Thymus (tissue), 11 donors: Measurements from ENCODE around the gene C3orf85. TPM values are rescaled to one million over a fixed set of nuclear protein-coding genes. Genes with fewer than 3 reads are reported as not detected.
"Not testable (repeated sequence)": the region's sequence is repeated elsewhere in the genome, so short reads cannot be mapped to it uniquely, and the experiment has no call there.

ENCODE experiments used
- DNase-seq, 9 donors: peaks; one replicate each; pipeline ENCODE4 v3.0.0-alpha.2; 2013; ENCODE audit warnings: low spot score in 9 of 9, low read depth in 6 of 9, missing footprints in 1 of 9
- H3K27ac ChIP-seq, 2 donors: one replicate each; pipeline ENCODE4 v1.5.1; 2013; ENCODE audit warnings: control low read depth in 1 of 2, low read depth in 1 of 2, low read length in 1 of 2, mild to moderate bottlenecking in 1 of 2, moderate library complexity in 1 of 2
- H3K27me3 ChIP-seq, 2 donors: one replicate each; pipeline ENCODE4 v1.5.1; 2013; ENCODE audit warnings: low read length in 1 of 2; ENCODE audit not compliant: control insufficient read depth in 2 of 2, insufficient read depth in 1 of 2
- H3K36me3 ChIP-seq, 2 donors: one replicate each; pipeline ENCODE4 v1.5.1; 2013; ENCODE audit warnings: low read length in 1 of 2, mild to moderate bottlenecking in 1 of 2, moderate library complexity in 1 of 2; ENCODE audit not compliant: control insufficient read depth in 2 of 2, insufficient read depth in 2 of 2
- H3K4me1 ChIP-seq, 2 donors: one replicate each; pipeline ENCODE4 v1.5.1; 2013; ENCODE audit warnings: low read length in 2 of 2; ENCODE audit not compliant: control insufficient read depth in 2 of 2, insufficient read depth in 2 of 2
- H3K4me3 ChIP-seq, 2 donors: one replicate each; pipeline ENCODE4 v1.5.1; 2013; ENCODE audit warnings: low read length in 2 of 2, control low read depth in 1 of 2, mild to moderate bottlenecking in 1 of 2
- H3K9me3 ChIP-seq, 2 donors: one replicate each; pipeline ENCODE4 v1.5.1; 2013; ENCODE audit warnings: low read length in 1 of 2, mild to moderate bottlenecking in 1 of 2; ENCODE audit not compliant: control insufficient read depth in 2 of 2, insufficient read depth in 1 of 2
- WGBS: extraction: QIAGEN DNeasy Blood & Tissue Kit; methylation state at CpG from one replicate; pipeline ENCODE4 v1.1.7; 2013; 5-methylcytosine and 5-hydroxymethylcytosine counted together
- polyA plus RNA-seq: library from polyadenylated mRNA; stranded (reverse); fragments of 200-250 nt; gene quantifications from one replicate; pipeline ENCODE4 v1.2.3, GENCODE V29; 2013
- total RNA-seq: library from RNA; stranded (reverse); fragments of 120-200 nt; gene quantifications from one replicate; pipeline ENCODE4 v1.2.4, GENCODE V29; 2013
- donor health status: healthy.

C3orf85 gene
- total and polyA plus RNA-seq, 2 donors = 0.32 TPM; not detected in 1

DNA sequence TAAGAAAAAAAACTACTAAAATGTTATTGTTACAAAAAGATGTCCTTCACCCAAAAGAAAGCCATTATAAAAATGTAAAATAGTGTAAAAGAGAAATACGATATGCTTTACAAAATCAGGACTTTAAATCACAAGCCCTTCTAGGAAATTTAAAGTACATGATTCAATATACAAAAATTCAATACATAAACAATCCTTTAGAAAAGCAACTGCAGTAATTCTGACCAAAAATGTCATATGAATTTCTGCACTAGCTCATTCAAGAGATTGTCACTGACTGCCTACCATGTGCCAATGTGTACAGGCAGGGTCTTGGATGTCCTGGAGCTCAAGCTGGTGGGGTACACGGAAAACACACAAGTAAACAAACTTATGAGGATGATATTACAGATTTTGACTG, 21.1 kb upstream of the C3orf85 start:
- no peak for DNase-seq

DNA sequence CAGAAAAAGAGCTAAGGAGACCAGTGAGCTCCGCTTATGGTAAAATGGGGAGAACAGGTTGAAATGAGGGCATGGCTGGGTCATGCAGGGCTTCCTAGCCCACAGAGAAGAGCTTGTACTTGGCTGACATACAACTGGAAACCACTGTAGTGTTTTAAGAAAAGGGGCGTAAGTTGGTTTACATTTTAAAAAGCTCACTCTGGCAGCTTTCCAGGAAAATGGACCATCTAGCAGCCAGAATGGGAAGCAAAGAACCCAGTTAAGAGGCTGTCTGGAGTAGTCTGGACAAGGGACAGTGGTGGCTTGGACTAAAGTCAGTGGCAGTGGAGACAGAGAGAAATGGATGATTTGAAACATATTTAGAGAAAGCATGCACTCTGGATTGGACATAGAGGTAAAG, 20.5 kb upstream of the C3orf85 start:
- Histone ChIP-seq H3K9me3 (no peaks in the 10 kb centered on the region), H3K4me3 (no peak overlapping the region), H3K4me1 (no peaks in the 10 kb centered on the region), H3K27me3 (no peaks in the 10 kb centered on the region), H3K27ac (no peak overlapping the region), H3K36me3 (no peaks in the 10 kb centered on the region)
- WGBS = 98% methylated on average over 2 of the region's 2 CpGs
- no peak for DNase-seq

More for the DNA sequence above, 21.1 kb upstream of the C3orf85 start:
- Histone ChIP-seq H3K9me3 (no peaks in the 10 kb centered on the region), H3K4me3 (no peak overlapping the region), H3K36me3 (no peaks in the 10 kb centered on the region), H3K27me3 (no peaks in the 10 kb centered on the region), H3K27ac (no peak overlapping the region), H3K4me1 (no peaks in the 10 kb centered on the region)
- 92% methylated on average over 2 of the region's 2 CpGs for WGBS

DNA sequence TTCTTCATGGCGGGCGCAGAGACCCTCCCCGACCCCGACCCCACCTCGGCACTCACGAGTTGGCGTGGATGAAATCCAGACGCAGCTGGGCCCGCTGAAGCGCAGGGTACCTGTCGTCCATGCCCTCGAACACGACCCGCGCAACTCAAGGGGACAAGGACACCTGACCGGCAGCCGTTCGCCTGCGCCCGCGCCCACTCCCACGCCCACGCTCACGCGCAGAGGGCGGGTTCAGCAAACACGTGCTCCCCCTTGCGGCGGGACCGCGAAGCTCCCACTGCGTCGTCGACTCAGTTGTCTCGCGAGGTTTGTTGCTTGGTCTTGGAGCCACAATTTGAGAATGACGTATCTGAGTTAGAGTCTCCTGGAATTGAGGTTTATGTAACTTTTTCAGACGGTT, 18.6 kb upstream of the C3orf85 start, which contains the start of gene MORC1:
Gene MORC1 (minus strand): TSS at position 196 of the 400 bp plus-strand sequence. CDS start 75 bp downstream, at position 121.
- Histone ChIP-seq H3K27ac (no peak within 1 kb of the TSS), H3K27me3 (no peaks in the 10 kb centered on the region), H3K36me3 (no peaks in the 10 kb centered on the region), H3K4me3 (no peak within 1 kb of the TSS), H3K9me3 (no peaks in the 10 kb centered on the region), H3K4me1 (no peaks in the 10 kb centered on the region)
- WGBS = 97% methylated on average over 38 of the region's 38 CpGs
- no peak for DNase-seq

DNA sequence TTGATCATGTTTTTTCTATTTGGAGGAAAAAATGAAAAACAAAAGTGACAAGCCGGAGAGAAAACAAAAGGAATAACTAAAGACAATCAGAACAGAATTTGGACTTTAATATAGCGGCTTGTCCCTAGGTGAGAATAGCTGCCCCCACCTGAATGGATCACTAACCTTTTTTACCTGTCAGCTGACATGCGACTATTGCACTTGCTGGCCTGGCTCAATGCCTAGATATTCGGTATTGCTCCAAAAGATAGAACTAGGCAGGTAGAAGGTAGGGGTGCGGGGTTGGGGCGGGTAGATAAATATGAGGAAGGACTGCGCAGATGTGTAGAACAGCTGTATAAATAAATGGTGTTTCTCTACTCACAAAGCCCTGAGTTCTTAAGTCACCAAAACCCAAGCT, 17.9 kb upstream of the C3orf85 start:
- 97% methylated on average over 7 of the region's 7 CpGs for WGBS

DNA sequence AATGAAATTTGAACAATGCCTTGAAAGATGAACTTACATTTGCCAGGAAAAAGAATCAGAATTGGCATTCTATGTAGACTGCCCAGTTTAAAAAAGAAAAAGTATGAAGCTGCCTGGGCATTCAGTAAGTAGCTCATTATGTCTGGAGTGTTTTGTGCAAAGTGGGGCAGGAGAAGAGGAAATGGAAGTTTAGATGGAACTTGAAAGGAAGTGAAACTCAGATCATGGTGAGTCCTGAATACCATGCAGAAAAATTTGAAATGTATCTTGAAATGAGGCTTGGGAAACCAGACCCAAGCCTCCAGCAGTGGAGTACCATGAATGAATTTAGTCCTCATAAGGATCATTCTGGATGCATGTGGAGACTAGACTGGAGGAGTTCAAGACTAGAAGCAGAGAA, 13.8 kb upstream of the C3orf85 start:
- peak in 1 of 9 donors; percentile 4 for DNase-seq
- Histone ChIP-seq H3K9me3 (no peaks in the 10 kb centered on the region), H3K4me3 (no peak overlapping the region), H3K36me3 (no peaks in the 10 kb centered on the region), H3K27me3 (no peaks in the 10 kb centered on the region), H3K27ac (no peak overlapping the region), H3K4me1 (no peaks in the 10 kb centered on the region)

More for the DNA sequence above, 17.9 kb upstream of the C3orf85 start:
- Histone ChIP-seq H3K4me1 (no peaks in the 10 kb centered on the region), H3K4me3 (no peak overlapping the region), H3K36me3 (no peaks in the 10 kb centered on the region), H3K27ac (no peak overlapping the region), H3K27me3 (no peaks in the 10 kb centered on the region), H3K9me3 (no peaks in the 10 kb centered on the region)
- no peak for DNase-seq

DNA sequence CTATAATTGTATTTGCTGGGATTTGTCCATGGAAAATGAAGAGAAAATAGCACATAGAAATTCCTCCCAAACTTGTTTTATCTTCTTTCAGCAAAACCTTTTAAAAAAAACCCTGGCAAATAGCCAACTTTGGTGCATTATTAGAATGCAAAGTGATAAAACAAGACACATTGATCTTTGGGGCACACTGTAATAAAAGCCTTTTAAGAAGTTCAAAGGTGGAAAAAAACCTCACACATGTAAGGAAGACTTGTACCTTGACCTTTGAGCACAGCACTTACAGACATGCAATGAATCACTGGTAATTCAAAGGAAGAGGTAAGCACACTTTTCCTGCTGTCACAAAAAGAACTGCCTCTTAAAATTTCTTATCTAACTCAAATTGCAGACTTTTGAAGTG, 10.6 kb upstream of the C3orf85 start:
- Histone ChIP-seq H3K4me3 (no peak overlapping the region), H3K9me3 (no peaks in the 10 kb centered on the region), H3K27me3 (no peaks in the 10 kb centered on the region), H3K36me3 (no peaks in the 10 kb centered on the region), H3K4me1 (no peaks in the 10 kb centered on the region), H3K27ac (no peak overlapping the region)
- DNase-seq = no peak

DNA sequence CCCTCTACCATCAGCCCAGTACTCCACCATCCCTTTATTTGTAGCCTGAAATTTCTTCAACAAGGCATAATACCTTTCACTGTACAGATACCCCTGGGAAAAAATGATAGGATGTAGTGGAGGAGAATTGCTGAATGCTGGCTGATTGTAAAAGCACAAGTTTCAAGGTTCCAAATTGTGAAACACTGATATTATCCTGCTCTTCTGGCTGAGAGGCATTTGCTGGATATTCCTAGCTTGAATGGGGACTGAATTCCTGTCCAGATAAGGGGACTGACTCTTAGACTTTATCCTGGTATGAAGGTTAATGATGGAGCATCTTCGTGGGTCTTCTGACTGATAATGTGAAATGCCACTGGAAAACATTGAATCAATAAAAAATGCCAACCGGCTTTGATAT, 9.0 kb upstream of the C3orf85 start:
- Histone ChIP-seq H3K27ac (no peak overlapping the region), H3K4me3 (no peak overlapping the region), H3K36me3 (no peaks in the 10 kb centered on the region), H3K4me1 (no peaks in the 10 kb centered on the region), H3K27me3 (no peaks in the 10 kb centered on the region), H3K9me3 (no peaks in the 10 kb centered on the region)
- DNase-seq = no peak
- WGBS = 95% methylated on average over 2 of the region's 2 CpGs

DNA sequence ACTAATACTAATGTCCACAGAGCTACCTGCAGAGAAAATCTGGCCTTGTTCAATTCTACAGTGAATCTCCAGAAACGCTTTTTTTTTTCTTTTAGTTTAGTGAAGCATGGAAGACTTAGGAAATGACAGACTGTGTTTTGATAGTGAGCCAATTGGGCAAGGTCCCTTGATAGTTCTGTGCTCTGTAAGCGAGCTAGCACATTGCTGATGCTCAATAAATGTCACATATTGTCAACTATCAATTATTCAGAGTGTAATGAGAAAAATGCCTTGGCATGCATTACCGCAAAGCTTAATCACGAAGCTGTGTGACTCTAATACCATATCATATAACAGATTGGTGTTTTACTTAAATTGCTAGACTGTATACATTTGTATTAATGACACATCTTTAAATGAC, 5.2 kb upstream of the C3orf85 start:
- no peaks in the 10 kb centered on the region for H3K27me3 ChIP-seq
- no peak overlapping the region for H3K27ac ChIP-seq
- H3K4me1 ChIP-seq = no peaks in the 10 kb centered on the region
- H3K4me3 ChIP-seq = no peak overlapping the region
- no peaks in the 10 kb centered on the region for H3K9me3 ChIP-seq
- H3K36me3 ChIP-seq = no peaks in the 10 kb centered on the region
- no peak for DNase-seq
- 96% methylated on average over 4 of the region's 4 CpGs for WGBS

DNA sequence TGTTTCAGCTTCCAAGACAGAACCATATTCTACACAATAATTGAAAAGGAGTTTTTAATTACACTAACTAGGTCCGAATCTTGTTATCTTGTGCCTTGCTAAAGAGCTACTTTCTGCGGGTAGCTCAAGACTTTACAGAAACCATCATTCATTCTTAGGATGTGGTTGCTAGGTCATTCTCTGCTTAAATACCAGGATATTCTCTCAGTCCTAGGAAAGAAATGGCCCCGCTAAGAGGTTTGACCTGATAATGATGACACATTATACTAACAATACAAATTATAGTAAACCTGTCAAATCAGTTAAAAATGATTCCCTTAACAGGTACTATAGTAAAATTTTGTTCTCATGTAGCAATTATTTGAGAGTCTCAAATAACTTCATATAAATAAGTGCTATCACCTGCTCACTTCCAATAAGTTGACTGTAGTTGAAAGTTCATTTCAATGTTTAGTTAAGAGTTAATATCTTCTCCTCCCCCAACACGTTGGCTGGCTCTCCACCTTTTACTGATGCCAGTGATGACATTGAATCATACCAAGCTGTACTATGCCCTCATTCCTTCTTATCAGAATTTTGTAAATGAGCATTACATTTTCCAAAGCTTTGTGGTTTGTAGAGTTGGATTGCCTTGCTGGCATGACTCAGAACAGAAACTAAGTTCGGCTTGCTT, 3.6 kb upstream of the C3orf85 start:
- WGBS = 96% methylated on average over 5 of the region's 5 CpGs
- H3K27me3 ChIP-seq = no peaks in the 10 kb centered on the region
- H3K27ac ChIP-seq = no peak overlapping the region
- H3K9me3 ChIP-seq = no peaks in the 10 kb centered on the region
- H3K36me3 ChIP-seq = no peaks in the 10 kb centered on the region
- H3K4me3 ChIP-seq = no peak overlapping the region
- no peaks in the 10 kb centered on the region for H3K4me1 ChIP-seq
- DNase-seq = no peak

DNA sequence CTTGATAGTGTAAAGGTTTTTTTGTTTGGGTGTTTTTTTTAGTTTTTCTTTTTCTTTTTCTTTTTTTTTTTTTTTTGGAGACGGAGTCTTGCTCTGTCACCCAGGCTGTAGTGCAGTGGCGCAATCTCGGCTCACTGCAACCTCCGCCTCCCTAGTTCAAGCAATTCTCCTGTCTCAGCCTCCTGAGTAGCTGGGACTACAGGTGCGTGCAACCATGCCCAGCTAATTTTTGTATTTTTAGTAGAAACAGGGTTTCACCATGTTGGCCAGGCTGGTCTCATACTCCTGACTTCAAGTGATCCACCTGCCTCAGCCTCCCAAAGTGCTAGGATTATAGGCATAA, 3.1 kb upstream of the C3orf85 start:
- not testable (repeated sequence) for H3K27me3 ChIP-seq, H3K4me3 ChIP-seq, H3K9me3 ChIP-seq, H3K36me3 ChIP-seq, H3K4me1 ChIP-seq, H3K27ac ChIP-seq, DNase-seq
- WGBS = 97% methylated on average over 5 of the region's 5 CpGs
